ENCODE results near the gene DROSHA.

- TF ChIP-seq CTCF (IDR thresholded peaks at IDR 0.05) (no peak), POLR2A (IDR thresholded peaks at IDR 0.05) (no peak), POLR2AphosphoS5 (IDR thresholded peaks at IDR 0.05) (no peak)
Measured at GRCh38 chr5:31459594-31459993, 72.3 kb downstream of the DROSHA start.

All from breast epithelium (tissue), 3 donors.